ENCODE measurements around the gene NCKAP5.

NCKAP5 gene

DNA sequence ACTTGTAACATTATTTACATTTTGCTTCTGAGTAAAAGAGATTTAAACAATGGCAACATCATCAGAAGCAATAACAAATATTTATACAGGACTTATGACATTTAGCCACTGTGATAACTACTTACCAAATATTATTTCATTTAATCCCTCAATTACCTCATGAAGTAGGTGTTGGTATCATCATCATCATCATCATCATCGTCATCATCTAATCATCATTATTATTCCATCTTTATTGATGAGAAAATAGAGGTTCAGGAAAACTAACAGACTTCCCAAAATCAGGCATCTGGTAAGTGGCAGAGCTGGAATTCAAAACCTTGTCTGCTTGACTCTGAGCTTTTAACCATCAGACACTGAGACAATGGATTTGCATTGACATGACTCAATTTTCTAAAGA, 204.4 kb downstream of the NCKAP5 start:
- H3K4me1 ChIP-seq (ENCODE audit: control extremely low read depth in 1 of 4, control insufficient read depth in 4 of 4, insufficient read depth in 4 of 4, low read length in 3 of 4), result no peaks in the 10 kb centered on the region
- no peaks in the 10 kb centered on the region for H3K36me3 ChIP-seq (ENCODE audit: control insufficient read depth in 4 of 4, insufficient read depth in 4 of 4, low read length in 3 of 4)
- CTCF ChIA-PET, result no interaction called here
- DNase-seq, result no peak
- no peak overlapping the region for H3K4me3 ChIP-seq (ENCODE audit: control insufficient read depth in 1 of 7, extremely low read depth in 1 of 7, insufficient read depth in 4 of 7, low read depth in 2 of 7, low read length in 6 of 7)
- H3K27ac ChIP-seq (ENCODE audit: insufficient read depth in 1 of 2, low read depth in 1 of 2, low read length in 2 of 2, poor library complexity in 1 of 2, severe bottlenecking in 2 of 2), result no peak overlapping the region
- POLR2A ChIA-PET, result no interaction called here
- H3K27me3 ChIP-seq (replicated peaks in 2 of 5; ENCODE audit: control insufficient read depth in 4 of 5, insufficient read depth in 5 of 5, low read length in 4 of 5), result no peaks in the 10 kb centered on the region
- no CpG with 5 or more reads among the region's 1 CpG for WGBS (ENCODE audit: insufficient coverage)
- no peaks in the 10 kb centered on the region for H3K9me3 ChIP-seq (ENCODE audit: control extremely low read depth in 1 of 5, control insufficient read depth in 4 of 5, insufficient read depth in 2 of 5, low read depth in 1 of 5, low read length in 4 of 5)

DNA sequence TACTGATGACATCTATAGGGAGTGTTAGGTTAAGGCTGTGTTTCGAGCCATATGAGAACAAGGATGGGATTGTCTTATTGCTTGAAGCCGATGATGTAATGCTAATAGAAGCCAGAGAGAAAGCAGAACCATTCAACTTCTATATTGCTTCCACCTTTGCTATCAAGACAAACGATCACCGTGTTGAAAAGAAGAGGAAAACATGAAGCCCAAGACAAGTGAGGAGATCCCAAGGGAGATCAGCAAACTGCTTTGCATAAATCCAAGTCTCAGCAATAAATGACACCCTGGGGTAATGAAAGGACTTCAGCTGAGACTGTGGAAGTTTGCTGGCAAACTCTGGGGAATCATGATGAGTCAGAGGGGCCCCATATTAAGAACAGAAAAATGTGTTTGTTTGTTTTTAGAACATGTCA, 206.2 kb downstream of the NCKAP5 start:
- 14% methylated on average over 2 of the region's 4 CpGs for WGBS (ENCODE audit: insufficient coverage)
- no peaks in the 10 kb centered on the region for H3K36me3 ChIP-seq (ENCODE audit: control insufficient read depth in 4 of 4, insufficient read depth in 4 of 4, low read length in 3 of 4)
- no peaks in the 10 kb centered on the region for H3K4me1 ChIP-seq (ENCODE audit: control extremely low read depth in 1 of 4, control insufficient read depth in 4 of 4, insufficient read depth in 4 of 4, low read length in 3 of 4)
- H3K9me3 ChIP-seq (ENCODE audit: control extremely low read depth in 1 of 5, control insufficient read depth in 4 of 5, insufficient read depth in 2 of 5, low read depth in 1 of 5, low read length in 4 of 5), result no peaks in the 10 kb centered on the region
- no peak overlapping the region for H3K27ac ChIP-seq (ENCODE audit: insufficient read depth in 1 of 2, low read depth in 1 of 2, low read length in 2 of 2, poor library complexity in 1 of 2, severe bottlenecking in 2 of 2)
- CTCF ChIA-PET, result interaction anchor here (1.3 kb wide), 1 partner anchor 98 kb away, joined by 3 read pairs; no protein-coding TSS in a partner anchor
- no peak overlapping the region for H3K4me3 ChIP-seq (ENCODE audit: control insufficient read depth in 1 of 7, extremely low read depth in 1 of 7, insufficient read depth in 4 of 7, low read depth in 2 of 7, low read length in 6 of 7)
- H3K27me3 ChIP-seq (replicated peaks in 2 of 5; ENCODE audit: control insufficient read depth in 4 of 5, insufficient read depth in 5 of 5, low read length in 4 of 5), result no peaks in the 10 kb centered on the region
- POLR2A ChIA-PET, result no interaction called here
- no peak for DNase-seq

DNA sequence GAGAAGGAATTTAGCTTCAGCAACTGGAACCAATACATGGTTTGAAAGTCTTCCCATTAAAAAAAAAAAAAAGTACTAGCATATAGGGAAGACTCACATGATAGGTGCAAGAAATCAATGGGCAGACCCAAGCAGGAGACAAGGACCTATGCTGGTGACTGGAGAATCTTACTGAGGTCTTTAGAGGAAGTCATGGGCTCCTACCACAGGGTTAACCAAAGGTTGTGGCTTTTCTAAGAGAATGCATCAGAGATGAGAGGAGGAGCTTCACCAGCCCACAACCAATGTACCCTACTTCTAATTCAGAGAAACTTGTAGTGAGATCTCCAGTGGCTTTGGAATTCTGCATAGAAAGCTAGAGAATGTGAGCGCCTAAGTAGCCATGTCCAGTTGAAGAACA, 207.4 kb downstream of the NCKAP5 start:
- Histone ChIP-seq H3K4me3 (ENCODE audit: control insufficient read depth in 1 of 7, extremely low read depth in 1 of 7, insufficient read depth in 4 of 7, low read depth in 2 of 7, low read length in 6 of 7) (no peak overlapping the region), H3K4me1 (ENCODE audit: control extremely low read depth in 1 of 4, control insufficient read depth in 4 of 4, insufficient read depth in 4 of 4, low read length in 3 of 4) (no peaks in the 10 kb centered on the region), H3K36me3 (ENCODE audit: control insufficient read depth in 4 of 4, insufficient read depth in 4 of 4, low read length in 3 of 4) (no peaks in the 10 kb centered on the region), H3K27me3 (replicated peaks in 2 of 5; ENCODE audit: control insufficient read depth in 4 of 5, insufficient read depth in 5 of 5, low read length in 4 of 5) (no peaks in the 10 kb centered on the region), H3K27ac (ENCODE audit: insufficient read depth in 1 of 2, low read depth in 1 of 2, low read length in 2 of 2, poor library complexity in 1 of 2, severe bottlenecking in 2 of 2) (no peak overlapping the region), H3K9me3 (ENCODE audit: control extremely low read depth in 1 of 5, control insufficient read depth in 4 of 5, insufficient read depth in 2 of 5, low read depth in 1 of 5, low read length in 4 of 5) (no peaks in the 10 kb centered on the region)
- DNase-seq, result no peak
- 100% methylated on average over 1 of the region's 1 CpG for WGBS (ENCODE audit: insufficient coverage)
- ChIA-PET POLR2A (no interaction called here), CTCF (interaction anchor here (1.3 kb wide), 1 partner anchor 96 kb away, joined by 3 read pairs; no protein-coding TSS in a partner anchor)

DNA sequence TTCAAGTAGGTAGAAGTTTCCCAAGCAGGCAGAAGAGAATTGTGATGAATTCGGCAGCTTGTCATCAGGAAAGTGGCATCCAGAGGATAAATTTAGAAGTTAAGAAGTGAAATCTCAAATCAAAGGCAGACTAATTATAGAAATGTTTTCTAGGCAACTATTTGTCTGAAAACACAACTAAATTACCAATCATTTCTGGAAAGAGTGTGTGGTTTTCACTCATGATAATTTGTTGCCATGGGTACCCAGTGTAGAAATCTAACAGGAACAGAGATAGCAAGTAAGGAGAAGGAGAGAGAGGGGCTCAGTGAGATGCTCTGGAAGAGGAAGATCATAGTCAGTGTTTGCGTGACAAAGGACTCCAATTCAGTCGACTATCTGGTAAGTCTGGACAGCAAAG, 208.1 kb downstream of the NCKAP5 start:
- 92% methylated on average over 2 of the region's 3 CpGs for WGBS (ENCODE audit: insufficient coverage)
- Histone ChIP-seq H3K36me3 (ENCODE audit: control insufficient read depth in 4 of 4, insufficient read depth in 4 of 4, low read length in 3 of 4) (no peaks in the 10 kb centered on the region), H3K4me3 (ENCODE audit: control insufficient read depth in 1 of 7, extremely low read depth in 1 of 7, insufficient read depth in 4 of 7, low read depth in 2 of 7, low read length in 6 of 7) (no peak overlapping the region), H3K27ac (ENCODE audit: insufficient read depth in 1 of 2, low read depth in 1 of 2, low read length in 2 of 2, poor library complexity in 1 of 2, severe bottlenecking in 2 of 2) (no peak overlapping the region), H3K27me3 (replicated peaks in 2 of 5; ENCODE audit: control insufficient read depth in 4 of 5, insufficient read depth in 5 of 5, low read length in 4 of 5) (no peaks in the 10 kb centered on the region), H3K9me3 (ENCODE audit: control extremely low read depth in 1 of 5, control insufficient read depth in 4 of 5, insufficient read depth in 2 of 5, low read depth in 1 of 5, low read length in 4 of 5) (no peaks in the 10 kb centered on the region), H3K4me1 (ENCODE audit: control extremely low read depth in 1 of 4, control insufficient read depth in 4 of 4, insufficient read depth in 4 of 4, low read length in 3 of 4) (no peaks in the 10 kb centered on the region)
- DNase-seq, result no peak
- ChIA-PET POLR2A (no interaction called here), CTCF (interaction anchor here (0.6 kb wide), 1 partner anchor 1478 kb away, joined by 3 read pairs; no protein-coding TSS in a partner anchor)

DNA sequence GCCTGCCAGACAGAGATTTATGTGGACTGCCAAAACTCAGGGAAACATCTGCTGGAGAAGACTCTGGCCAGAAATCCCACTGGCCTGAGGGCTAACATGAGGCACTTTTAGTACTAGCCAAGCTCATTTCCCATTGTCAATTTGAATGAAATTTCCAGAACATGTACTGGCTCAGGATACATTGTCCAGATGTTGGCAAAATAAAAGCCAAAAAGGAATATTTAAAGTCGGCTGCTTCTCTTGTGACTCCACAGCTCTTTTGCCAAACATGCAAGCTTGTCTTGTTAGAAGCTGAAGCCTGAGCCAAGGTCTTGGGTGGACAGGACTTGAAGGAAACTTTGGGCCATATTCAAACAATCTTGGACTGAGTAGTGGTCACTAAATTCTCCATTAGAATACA, 215.5 kb downstream of the NCKAP5 start:
- Histone ChIP-seq H3K9me3 (ENCODE audit: control extremely low read depth in 1 of 5, control insufficient read depth in 4 of 5, insufficient read depth in 2 of 5, low read depth in 1 of 5, low read length in 4 of 5) (no peaks in the 10 kb centered on the region), H3K4me3 (ENCODE audit: control insufficient read depth in 1 of 7, extremely low read depth in 1 of 7, insufficient read depth in 4 of 7, low read depth in 2 of 7, low read length in 6 of 7) (no peak overlapping the region), H3K27me3 (replicated peaks in 2 of 5; ENCODE audit: control insufficient read depth in 4 of 5, insufficient read depth in 5 of 5, low read length in 4 of 5) (no peaks in the 10 kb centered on the region), H3K36me3 (ENCODE audit: control insufficient read depth in 4 of 4, insufficient read depth in 4 of 4, low read length in 3 of 4) (no peaks in the 10 kb centered on the region), H3K4me1 (ENCODE audit: control extremely low read depth in 1 of 4, control insufficient read depth in 4 of 4, insufficient read depth in 4 of 4, low read length in 3 of 4) (no peaks in the 10 kb centered on the region), H3K27ac (ENCODE audit: insufficient read depth in 1 of 2, low read depth in 1 of 2, low read length in 2 of 2, poor library complexity in 1 of 2, severe bottlenecking in 2 of 2) (no peak overlapping the region)
- POLR2A ChIA-PET, result no interaction called here
- CTCF ChIA-PET, result no interaction called here
- 100% methylated on average over 1 of the region's 1 CpG for WGBS (ENCODE audit: insufficient coverage)
- no peak for DNase-seq

DNA sequence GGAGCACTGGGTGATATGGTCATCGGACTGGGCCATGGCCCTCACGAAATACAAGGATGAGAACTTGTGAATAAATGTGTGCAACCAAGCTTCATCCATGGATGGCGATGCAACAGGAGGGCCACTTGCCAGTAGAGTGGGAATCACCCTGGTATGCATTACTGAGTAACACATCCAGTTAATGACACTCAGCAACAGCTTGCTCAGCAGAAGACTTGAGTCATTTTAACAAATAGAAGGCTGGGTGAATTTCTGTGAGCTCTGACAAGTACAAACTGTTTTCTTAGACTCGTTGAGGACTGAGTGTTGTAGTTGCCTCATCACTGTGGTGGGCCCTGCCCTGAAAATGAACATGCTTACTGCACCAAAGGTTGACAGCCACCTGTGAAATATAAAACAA, 221.6 kb downstream of the NCKAP5 start:
- Histone ChIP-seq H3K4me1 (ENCODE audit: control extremely low read depth in 1 of 4, control insufficient read depth in 4 of 4, insufficient read depth in 4 of 4, low read length in 3 of 4) (no peaks in the 10 kb centered on the region), H3K27ac (ENCODE audit: insufficient read depth in 1 of 2, low read depth in 1 of 2, low read length in 2 of 2, poor library complexity in 1 of 2, severe bottlenecking in 2 of 2) (no peak overlapping the region), H3K4me3 (ENCODE audit: control insufficient read depth in 1 of 7, extremely low read depth in 1 of 7, insufficient read depth in 4 of 7, low read depth in 2 of 7, low read length in 6 of 7) (no peak overlapping the region), H3K36me3 (ENCODE audit: control insufficient read depth in 4 of 4, insufficient read depth in 4 of 4, low read length in 3 of 4) (no peaks in the 10 kb centered on the region), H3K9me3 (ENCODE audit: control extremely low read depth in 1 of 5, control insufficient read depth in 4 of 5, insufficient read depth in 2 of 5, low read depth in 1 of 5, low read length in 4 of 5) (no peaks in the 10 kb centered on the region), H3K27me3 (replicated peaks in 2 of 5; ENCODE audit: control insufficient read depth in 4 of 5, insufficient read depth in 5 of 5, low read length in 4 of 5) (no peaks in the 10 kb centered on the region)
- CTCF ChIA-PET, result no interaction called here
- DNase-seq, result no peak
- WGBS (ENCODE audit: insufficient coverage), result 91% methylated on average over 4 of the region's 4 CpGs
- POLR2A ChIA-PET, result no interaction called here

DNA sequence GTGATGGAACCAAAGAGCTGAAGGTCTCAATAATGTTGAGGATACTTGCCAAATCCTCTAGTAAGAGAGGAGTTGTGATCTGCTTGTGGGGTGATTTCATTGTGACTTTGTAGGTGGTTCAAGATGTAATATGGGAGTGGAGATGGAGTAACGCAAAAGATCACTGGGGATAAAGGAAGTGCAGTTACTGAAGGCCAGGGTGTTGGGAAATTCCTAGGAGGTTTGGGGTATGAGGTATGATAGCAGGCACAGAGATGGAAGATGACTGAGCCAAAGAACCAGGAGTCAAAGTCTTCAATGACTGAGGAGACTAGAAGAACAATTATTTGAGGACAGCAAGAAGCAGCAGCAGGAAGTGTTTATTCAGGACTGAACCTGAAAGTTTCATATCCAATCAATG, 222.6 kb downstream of the NCKAP5 start:
- CTCF ChIA-PET, result no interaction called here
- Histone ChIP-seq H3K4me3 (ENCODE audit: control insufficient read depth in 1 of 7, extremely low read depth in 1 of 7, insufficient read depth in 4 of 7, low read depth in 2 of 7, low read length in 6 of 7) (no peak overlapping the region), H3K27me3 (replicated peaks in 2 of 5; ENCODE audit: control insufficient read depth in 4 of 5, insufficient read depth in 5 of 5, low read length in 4 of 5) (no peaks in the 10 kb centered on the region), H3K9me3 (ENCODE audit: control extremely low read depth in 1 of 5, control insufficient read depth in 4 of 5, insufficient read depth in 2 of 5, low read depth in 1 of 5, low read length in 4 of 5) (no peaks in the 10 kb centered on the region), H3K36me3 (ENCODE audit: control insufficient read depth in 4 of 4, insufficient read depth in 4 of 4, low read length in 3 of 4) (no peaks in the 10 kb centered on the region), H3K4me1 (ENCODE audit: control extremely low read depth in 1 of 4, control insufficient read depth in 4 of 4, insufficient read depth in 4 of 4, low read length in 3 of 4) (no peaks in the 10 kb centered on the region), H3K27ac (ENCODE audit: insufficient read depth in 1 of 2, low read depth in 1 of 2, low read length in 2 of 2, poor library complexity in 1 of 2, severe bottlenecking in 2 of 2) (no peak overlapping the region)
- WGBS (ENCODE audit: insufficient coverage), result 89% methylated on average over 1 of the region's 1 CpG
- POLR2A ChIA-PET, result no interaction called here
- no peak for DNase-seq

Measured in common myeloid progenitor, CD34-positive (primary cell).